CD4-positive, alpha-beta T cell treated with Interferon gamma for 1 hour (primary cell): ENCODE measurements around the gene HIVEP2.

Experiments used
- DNase-seq: peaks from one replicate; pipeline ENCODE4 v3.0.0-alpha.2; 2020

HIVEP2 gene

GRCh38 chr6:142765306-142765705 lies 179.7 kb downstream of the HIVEP2 start:
- DNase-seq = no peak

DNA sequence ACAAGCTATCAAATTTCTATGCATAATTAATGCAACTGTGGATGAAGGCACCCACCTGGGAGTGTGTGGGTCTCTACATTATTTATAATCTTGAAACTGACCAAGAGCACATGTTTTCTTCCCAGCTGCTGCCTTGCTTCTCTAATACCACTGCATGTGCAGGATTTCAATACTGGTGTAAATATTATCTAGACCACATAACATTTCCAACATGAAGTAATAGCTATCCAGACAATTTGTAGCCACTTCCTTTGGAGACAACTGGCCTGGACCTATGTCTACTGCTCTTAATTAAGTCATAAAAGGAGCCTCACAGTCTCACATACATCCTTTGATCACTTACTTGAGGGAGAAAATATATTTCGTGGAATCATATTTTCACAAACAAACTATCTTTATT lies 180.7 kb downstream of the HIVEP2 start:
- no peak for DNase-seq

GRCh38 chr6:142763205-142763604 lies 181.8 kb downstream of the HIVEP2 start:
- no peak for DNase-seq

DNA sequence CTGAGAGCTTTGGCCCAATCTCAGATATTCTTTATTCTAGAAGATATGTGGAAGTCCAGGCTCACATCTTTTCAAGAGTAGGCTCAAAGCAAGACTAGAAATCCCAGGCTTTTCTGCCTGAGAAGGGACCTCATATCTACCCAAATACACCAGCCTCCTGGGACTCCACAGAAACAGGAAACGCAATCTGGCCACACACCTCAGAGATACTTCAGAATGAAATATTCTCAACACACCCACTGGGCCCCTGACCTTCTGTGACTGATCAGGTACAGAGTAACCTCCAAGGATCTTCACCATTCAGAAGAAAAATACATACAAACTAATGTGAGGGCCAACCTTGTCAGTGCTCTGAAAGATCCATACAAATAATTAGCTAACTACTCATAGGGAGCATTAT lies 183.2 kb downstream of the HIVEP2 start:
- no peak for DNase-seq

DNA sequence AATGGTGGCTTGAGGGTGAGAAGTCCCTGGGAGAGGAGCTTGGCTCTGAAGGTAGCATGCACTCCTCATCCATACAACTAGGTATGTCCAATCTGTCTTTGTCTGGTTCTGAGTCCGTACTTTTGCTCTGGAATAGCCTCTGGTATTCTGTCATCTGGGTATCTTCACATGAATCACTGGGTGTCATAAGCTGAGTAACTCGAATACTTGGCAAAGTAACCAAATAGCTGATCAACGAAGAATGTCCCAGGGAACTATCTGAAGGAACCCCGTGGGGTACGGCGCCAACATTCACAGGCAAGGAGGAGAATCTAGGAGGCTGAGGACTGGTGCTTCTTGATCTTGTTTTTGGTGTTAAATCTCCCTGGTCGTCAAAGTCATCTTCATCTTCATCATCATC lies 184.8 kb downstream of the HIVEP2 start:
- no peak for DNase-seq

DNA sequence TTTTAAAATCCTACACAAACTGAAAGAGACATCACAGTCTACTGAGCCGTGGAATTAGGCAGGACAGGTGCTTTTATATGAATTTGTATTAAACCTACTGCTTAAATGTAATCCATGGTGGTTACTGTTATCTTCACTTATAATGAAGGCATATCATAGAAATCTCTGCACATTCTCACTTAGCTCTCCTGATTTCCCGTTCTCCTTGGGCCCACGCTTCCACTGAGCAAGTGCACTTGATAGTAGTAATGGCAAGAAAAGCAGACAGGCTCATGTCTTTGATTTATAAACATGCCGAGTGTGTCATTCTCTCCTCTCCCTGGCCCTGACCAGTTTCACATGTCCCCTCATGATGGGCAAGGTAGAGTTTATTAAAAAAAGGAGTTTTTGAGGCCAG lies 186.3 kb downstream of the HIVEP2 start:
- DNase-seq = no peak

GRCh38 chr6:142757852-142758628 lies 186.9 kb downstream of the HIVEP2 start:
- no peak for DNase-seq

- no peak for DNase-seq
These were observed 188.8 kb downstream of the HIVEP2 start for GRCh38 chr6:142756215-142756630.

GRCh38 chr6:142753196-142753595 lies 191.8 kb downstream of the HIVEP2 start:
- DNase-seq = no peak

- DNase-seq = no peak
These were observed 192.6 kb downstream of the HIVEP2 start for GRCh38 chr6:142752348-142752747.

GRCh38 chr6:142751452-142751851 lies 193.5 kb downstream of the HIVEP2 start:
- DNase-seq = no peak

DNA sequence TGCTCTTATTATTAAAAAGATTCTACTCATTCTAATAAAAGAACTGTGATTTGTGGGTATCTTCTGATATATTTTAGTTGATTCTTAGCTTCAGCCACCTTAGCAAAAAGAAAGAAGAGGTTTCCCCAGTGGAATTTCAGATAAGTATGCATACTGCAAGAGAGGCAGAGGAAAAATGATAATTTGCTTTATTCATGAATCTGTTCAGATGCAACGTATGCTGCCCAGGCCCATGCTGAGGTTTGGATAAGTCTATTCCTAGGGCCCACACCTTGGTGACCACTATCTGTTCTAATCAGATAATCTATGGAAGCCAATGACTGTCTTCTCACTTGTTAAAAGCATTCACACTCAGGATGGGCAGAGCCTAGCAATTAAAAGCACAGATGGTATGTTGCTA lies 194.0 kb downstream of the HIVEP2 start:
- DNase-seq = no peak

GRCh38 chr6:142749556-142749955 lies 195.4 kb downstream of the HIVEP2 start:
- no peak for DNase-seq

- DNase-seq = peak; percentile 24
These were observed 198.5 kb downstream of the HIVEP2 start for GRCh38 chr6:142746524-142746923.

DNA sequence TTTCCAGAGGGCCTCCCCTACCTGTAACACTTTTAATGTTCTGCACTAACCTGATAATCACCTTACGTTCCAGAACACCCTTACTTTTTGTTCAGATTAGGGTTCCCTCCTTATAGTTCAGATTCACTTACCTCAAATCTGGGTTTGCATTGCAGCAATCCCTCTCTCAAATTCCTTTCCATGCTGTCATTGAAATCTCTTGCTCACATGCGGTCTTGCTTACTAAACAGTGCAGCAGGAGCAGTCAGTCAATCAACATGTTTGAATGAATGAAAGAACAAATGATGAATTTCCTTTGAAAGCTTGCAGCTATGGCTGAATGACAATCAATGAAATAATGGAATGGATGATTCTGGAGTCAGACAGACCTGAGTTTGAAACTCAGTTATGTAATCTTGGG lies 200.1 kb downstream of the HIVEP2 start:
- DNase-seq = no peak

GRCh38 chr6:142740449-142740848 lies 204.5 kb downstream of the HIVEP2 start:
- no peak for DNase-seq

DNA sequence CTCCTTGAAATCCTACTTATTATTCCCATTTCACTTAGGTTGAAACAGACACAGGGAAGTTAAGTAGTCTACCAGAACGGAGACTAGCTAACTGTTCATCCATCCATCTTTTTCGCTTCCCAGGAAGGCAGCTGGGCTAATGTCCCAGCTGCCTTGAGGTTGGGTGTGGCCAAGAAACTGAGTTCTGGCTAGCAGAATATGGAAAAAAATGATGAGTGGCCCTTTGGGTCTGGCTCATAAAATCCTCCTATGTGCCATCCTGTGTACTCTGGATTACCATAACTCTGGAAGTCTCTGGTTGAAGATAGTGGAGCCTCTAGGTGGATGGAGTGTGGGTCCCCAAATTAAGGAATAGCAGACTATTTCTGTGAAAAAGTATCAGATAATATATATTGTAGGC lies 206.2 kb downstream of the HIVEP2 start:
- DNase-seq = no peak

DNA sequence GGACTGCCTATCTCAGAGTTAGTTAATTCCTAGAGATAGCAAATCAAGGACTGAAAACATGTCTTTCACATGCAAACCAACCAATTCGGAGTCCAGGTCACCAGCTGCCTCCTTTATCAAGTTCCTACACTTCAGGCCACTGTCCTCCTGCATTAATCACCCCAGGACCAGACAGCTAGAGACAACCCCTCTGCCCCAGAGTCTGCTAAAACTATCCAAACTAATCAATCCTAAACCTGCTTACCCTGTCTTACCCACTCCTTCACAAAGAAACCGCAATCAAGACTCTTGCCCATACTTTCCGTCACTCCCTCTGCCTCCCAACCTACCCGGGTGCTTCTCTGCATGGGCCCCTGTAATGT lies 207.0 kb downstream of the HIVEP2 start:
- no peak for DNase-seq

DNA sequence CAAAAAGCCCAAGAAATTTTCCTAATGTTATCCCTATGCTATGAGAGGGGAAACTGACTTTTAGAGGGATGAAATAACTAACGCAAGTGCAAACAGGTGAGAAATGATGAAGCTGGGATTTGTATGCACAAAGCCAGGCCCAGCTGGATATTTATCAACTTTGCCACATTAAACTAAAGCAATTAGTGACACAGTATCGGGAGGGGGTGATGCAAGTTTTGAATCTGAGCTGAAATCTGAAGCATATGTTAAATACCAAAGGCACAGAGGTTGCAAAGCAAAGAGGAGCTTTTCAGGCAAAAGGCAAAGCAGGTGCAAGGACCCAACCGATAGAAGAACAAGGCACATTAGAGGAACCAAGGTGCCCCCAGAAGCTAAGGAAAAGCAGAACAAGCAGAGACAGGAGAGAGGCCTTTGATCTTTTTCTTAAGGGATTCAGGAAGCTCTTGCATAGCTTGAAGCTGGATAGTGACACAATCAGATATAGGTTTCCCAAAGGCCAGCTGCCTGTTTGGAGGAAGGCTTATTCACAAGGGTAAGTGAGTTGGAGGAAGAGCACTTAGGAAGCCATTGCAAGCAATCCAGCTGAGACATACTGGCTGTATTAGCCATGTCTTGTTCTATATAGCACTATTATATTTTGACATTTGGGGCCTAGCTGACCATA lies 207.5 kb downstream of the HIVEP2 start:
- DNase-seq = no peak

DNA sequence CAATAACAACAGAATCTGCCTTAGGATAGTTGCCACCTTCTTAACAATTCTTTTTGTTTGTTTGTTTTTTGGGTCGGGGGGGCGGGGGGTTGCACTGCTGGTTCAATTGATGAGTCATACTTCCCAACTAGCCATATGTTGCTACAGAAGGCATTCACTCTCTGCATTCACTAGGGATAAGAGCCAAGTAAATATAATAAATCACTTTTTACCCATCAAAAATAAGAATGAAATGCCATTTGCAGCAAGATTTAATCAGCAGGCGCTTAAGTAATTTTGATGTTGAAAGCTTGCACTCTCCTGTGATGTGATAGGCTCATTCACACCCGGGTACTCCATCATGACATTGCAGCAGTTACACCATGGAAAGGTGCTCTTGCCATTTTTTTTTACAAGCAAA lies 209.8 kb downstream of the HIVEP2 start:
- DNase-seq = no peak

GRCh38 chr6:142732790-142733189 lies 212.2 kb downstream of the HIVEP2 start:
- DNase-seq = no peak

DNA sequence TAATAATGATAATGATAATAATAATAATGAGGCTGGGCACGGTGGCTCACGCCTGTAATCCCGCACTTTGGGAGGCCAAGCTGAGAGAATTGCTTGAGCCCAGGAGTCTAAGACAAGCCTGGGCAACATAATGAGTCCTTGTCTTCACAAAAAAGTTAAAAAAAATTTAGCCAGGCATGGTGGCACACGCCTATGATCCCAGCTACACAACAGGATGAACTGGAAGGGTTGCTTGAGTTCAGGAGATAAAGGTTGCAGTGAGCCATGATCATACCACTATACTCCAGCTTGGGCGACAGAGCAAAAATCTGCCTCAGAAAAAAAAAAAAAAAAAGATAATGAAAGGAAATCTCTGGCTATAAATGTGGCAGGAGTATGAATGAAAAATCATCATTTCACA lies 213.4 kb downstream of the HIVEP2 start:
- DNase-seq = no peak

GRCh38 chr6:142729618-142730017 lies 215.4 kb downstream of the HIVEP2 start:
- no peak for DNase-seq

- DNase-seq = no peak
These were observed 216.0 kb downstream of the HIVEP2 start for GRCh38 chr6:142728910-142729481.
